ENCODE measurements around the gene TMPRSS9. TPM values are rescaled to one million over a fixed set of nuclear protein-coding genes. Genes with fewer than 3 reads are reported as not detected.
A peak's percentile ranks its signal among the peaks of the same experiment; 100 is the strongest.
"Not testable (repeated sequence)": the region's sequence is repeated elsewhere in the genome, so short reads cannot be mapped to it uniquely, and the experiment has no call there.

Gene TMPRSS9
- total RNA-seq, 4 donors from 2014 or later: 0.13 to 0.78 TPM; not detected in 2

DNA sequence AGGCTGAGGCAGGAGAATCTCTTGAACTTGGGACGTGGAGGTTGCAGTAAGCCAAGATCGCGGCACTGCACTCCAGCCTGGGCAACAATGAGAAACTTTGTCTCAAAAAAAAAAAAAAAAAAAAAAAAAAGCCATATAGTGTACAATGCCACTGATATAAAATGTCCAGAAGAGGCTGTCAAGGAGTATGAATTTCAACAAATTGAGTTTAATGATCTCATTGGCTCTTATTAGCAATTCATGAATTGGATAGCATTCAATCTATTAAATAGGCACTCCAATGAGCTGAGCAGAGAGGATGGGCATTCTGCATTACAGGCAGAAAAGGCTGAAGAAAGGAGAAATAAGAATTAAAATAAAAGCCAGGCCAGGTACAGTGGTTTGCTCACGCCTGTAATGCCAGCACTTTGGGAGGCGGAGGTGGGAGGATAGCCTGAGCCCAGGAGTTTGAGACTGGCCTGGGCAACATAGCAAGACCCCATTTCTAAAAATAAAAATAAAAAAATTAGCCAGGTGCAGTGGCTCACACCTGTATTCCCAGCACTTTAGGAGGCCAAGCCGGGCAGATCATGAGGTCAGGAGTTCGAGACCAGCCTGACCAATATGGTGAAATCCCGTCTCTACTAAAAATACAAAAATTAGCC, 97.5 kb downstream of the TMPRSS9 start:
- H3K4me1 ChIP-seq: peaks cover 15 to 24% of the 10 kb centered on the region in 2 donors
- intact Hi-C loops (cut with DNase I): no loop called here
- TF ChIP-seq POLR2A (IDR thresholded peaks at IDR 0.05): no peak
- TF ChIP-seq, protein P1, sequence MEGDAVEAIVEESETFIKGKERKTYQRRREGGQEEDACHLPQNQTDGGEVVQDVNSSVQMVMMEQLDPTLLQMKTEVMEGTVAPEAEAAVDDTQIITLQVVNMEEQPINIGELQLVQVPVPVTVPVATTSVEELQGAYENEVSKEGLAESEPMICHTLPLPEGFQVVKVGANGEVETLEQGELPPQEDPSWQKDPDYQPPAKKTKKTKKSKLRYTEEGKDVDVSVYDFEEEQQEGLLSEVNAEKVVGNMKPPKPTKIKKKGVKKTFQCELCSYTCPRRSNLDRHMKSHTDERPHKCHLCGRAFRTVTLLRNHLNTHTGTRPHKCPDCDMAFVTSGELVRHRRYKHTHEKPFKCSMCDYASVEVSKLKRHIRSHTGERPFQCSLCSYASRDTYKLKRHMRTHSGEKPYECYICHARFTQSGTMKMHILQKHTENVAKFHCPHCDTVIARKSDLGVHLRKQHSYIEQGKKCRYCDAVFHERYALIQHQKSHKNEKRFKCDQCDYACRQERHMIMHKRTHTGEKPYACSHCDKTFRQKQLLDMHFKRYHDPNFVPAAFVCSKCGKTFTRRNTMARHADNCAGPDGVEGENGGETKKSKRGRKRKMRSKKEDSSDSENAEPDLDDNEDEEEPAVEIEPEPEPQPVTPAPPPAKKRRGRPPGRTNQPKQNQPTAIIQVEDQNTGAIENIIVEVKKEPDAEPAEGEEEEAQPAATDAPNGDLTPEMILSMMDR (IDR thresholded peaks at IDR 0.05): no peak
- no peaks in the 10 kb centered on the region for H3K36me3 ChIP-seq
- no peaks in the 10 kb centered on the region for H3K9me3 ChIP-seq
- peak overlapping the region in 1 of 3 donors; percentile 75 for H3K27ac ChIP-seq
- 91 to 93% methylated on average over 8 of the region's 8 CpGs for WGBS, 2 donors
- no peak overlapping the region for H3K4me3 ChIP-seq (replicated peaks in 1 of 3)
- no peaks in the 10 kb centered on the region for H3K27me3 ChIP-seq
- DNase-seq: no peak

DNA sequence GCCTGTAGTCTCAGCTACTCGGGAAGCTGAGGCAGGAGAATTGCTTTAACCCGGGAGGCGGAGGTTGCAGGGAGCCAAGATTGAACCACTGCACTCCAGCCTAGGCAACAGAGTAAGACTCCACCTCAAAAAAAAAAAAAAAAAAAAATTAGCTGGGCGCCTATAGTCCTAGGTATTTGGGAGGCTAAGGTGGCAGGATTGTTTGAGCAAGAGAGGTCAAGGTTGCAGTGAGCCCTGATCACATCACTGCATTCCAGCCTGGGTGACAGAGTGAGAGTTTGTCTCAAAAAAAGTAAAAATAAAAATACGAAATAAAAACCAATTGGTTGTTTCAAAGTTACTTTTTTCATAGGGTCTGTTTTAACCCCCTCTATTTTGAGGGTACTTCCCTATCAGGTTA, 98.0 kb downstream of the TMPRSS9 start:
- peaks cover 15 to 26% of the 10 kb centered on the region in 2 donors for H3K4me1 ChIP-seq
- no peak for TF ChIP-seq POLR2A (IDR thresholded peaks at IDR 0.05)
- TF ChIP-seq, protein P1 (IDR thresholded peaks at IDR 0.05): no peak
- intact Hi-C loops (cut with DNase I): no loop called here
- no peak overlapping the region for H3K27ac ChIP-seq
- no peak for DNase-seq
- no peaks in the 10 kb centered on the region for H3K9me3 ChIP-seq
- no peaks in the 10 kb centered on the region for H3K36me3 ChIP-seq
- 95 to 96% methylated on average over 5 of the region's 5 CpGs for WGBS, 2 donors
- H3K27me3 ChIP-seq: no peaks in the 10 kb centered on the region
- no peak overlapping the region for H3K4me3 ChIP-seq (replicated peaks in 1 of 3)

GRCh38 chr19:2458776-2459175, 98.7 kb downstream of the TMPRSS9 start:
- H3K27ac ChIP-seq: not testable (repeated sequence)

GRCh38 chr19:2460245-2460644, 100.2 kb downstream of the TMPRSS9 start:
- WGBS, 2 donors: 82 to 100% methylated on average over 1 of the region's 1 CpG
- intact Hi-C loops (cut with DNase I): loop anchor here (10.0 kb wide), 1 partner anchor 295 kb away; no protein-coding TSS in a partner anchor
- Histone ChIP-seq H3K27me3 (no peaks in the 10 kb centered on the region), H3K4me1 (peaks cover 15 to 25% of the 10 kb centered on the region in 2 donors), H3K36me3 (no peaks in the 10 kb centered on the region), H3K27ac (no peak overlapping the region), H3K4me3 (replicated peaks in 1 of 3) (no peak overlapping the region), H3K9me3 (no peaks in the 10 kb centered on the region)
- DNase-seq: no peak
- TF ChIP-seq POLR2A (IDR thresholded peaks at IDR 0.05): no peak
- TF ChIP-seq, protein P1 (IDR thresholded peaks at IDR 0.05): no peak

More at GRCh38 chr19:2458776-2459175, 98.7 kb downstream of the TMPRSS9 start:
- H3K9me3 ChIP-seq; H3K4me3 ChIP-seq (replicated peaks in 1 of 3); H3K36me3 ChIP-seq; DNase-seq; intact Hi-C loops (cut with DNase I); H3K27me3 ChIP-seq: not testable (repeated sequence)
- WGBS, 2 donors: 82 to 83% methylated on average over 8 to 10 of the region's 10 CpGs
- H3K4me1 ChIP-seq: peaks cover 15 to 26% of the 10 kb centered on the region in 2 donors

DNA sequence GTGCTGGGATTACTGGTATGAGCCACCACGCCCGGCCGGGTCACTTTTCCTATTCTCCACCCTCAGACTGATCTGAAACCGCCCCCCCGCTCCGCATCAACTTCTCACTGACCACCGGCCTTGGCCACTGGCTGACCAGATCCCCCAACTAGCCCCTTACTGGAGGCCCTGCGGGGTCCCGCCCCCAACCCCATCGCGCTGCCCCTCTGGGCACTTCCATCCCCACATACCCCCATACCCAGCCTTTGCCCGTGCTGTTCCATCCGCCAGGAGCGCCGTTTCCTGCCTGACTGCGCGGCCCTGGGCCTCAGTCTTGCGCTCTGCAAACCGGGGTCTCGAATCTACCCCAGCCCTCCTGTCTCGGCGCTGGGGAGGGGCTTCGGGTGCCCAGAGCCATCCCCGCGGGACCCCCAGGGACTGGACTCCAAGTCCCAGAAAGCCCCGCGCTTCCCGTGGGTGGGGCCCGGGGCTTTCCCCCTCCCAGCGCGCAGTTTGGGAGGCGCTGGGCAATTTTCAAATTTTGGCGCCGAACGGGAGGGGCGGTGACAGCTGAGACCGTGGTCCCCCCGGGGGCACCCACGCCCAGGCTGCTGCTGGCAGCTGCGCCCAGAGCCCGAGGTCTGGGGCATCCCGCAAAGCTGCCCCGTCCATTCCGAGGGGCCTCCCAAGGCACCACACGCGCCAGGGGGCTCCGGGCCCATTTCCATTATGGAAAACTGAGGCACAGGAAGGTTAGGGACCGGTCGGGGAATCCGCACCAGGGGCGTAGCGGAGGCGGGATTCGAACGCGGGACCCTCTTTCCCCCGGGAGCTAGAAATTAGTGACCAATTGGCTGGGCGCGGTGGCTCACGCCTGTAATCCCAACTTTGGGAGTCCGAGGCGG, 101.9 kb downstream of the TMPRSS9 start:
- Histone ChIP-seq H3K4me3 (replicated peaks in 1 of 3) (peak overlapping the region in 2 of 3 donors; percentile 12 to 56), H3K27ac (no peak overlapping the region), H3K36me3 (no peaks in the 10 kb centered on the region), H3K4me1 (peaks cover 8 to 17% of the 10 kb centered on the region in 2 donors), H3K9me3 (no peaks in the 10 kb centered on the region), H3K27me3 (no peaks in the 10 kb centered on the region)
- intact Hi-C loops (cut with DNase I): loop anchor here (10.0 kb wide), 1 partner anchor 293 kb away; no protein-coding TSS in a partner anchor
- WGBS, 2 donors: 14 to 15% methylated on average over 13 to 21 of the region's 62 CpGs
- no peak for TF ChIP-seq POLR2A (IDR thresholded peaks at IDR 0.05)
- TF ChIP-seq, protein P1 (IDR thresholded peaks at IDR 0.05): no peak
- peak; percentile 22 to 31 for DNase-seq

All from thyroid gland (tissue), 4 donors.